ENCODE results near the gene USP7.
"Not testable (repeated sequence)": the region's sequence is repeated elsewhere in the genome, so short reads cannot be mapped to it uniquely, and the experiment has no call there.

USP7 gene

DNA sequence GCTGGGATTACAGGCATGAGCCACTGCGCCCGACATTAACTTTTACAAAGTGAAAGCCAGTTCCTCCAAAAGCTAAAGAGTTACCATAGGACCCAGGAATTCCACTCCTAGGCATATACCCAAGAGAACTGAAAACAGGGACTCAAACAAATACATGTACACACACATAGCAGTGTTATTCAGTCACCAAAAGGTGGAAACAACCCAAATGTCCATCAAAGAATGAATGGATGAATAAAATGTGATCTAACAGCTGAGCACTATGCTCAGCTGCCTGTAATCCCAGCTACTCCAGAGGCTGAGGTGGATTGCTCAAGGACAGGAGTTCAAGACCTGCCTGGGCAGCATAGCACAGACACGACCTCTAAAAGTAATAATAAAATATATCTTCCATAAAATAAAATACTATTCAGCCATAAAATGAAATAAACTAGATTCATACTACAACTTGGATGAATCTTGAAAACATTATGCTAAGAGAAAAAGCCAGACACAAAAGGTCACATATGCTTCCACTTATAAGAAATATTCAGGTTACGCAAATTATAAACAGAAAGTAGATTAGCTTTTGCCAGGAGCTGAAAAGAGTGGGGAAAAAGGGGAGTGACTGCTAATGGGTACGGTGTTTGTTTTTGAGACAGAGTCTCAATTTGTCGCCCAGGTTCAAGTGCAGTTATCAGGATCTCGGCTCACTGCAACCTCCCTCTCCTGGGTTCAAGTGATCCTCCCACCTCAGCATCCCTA is 9.3 kb upstream of the USP7 start:
- DNase-seq: no peak

- DNase-seq: no peak
Measured at GRCh38 chr16:8971416-8971815, 7.7 kb upstream of the USP7 start.

- not testable (repeated sequence) for DNase-seq
Measured at GRCh38 chr16:8969202-8969897, 5.6 kb upstream of the USP7 start.

DNA sequence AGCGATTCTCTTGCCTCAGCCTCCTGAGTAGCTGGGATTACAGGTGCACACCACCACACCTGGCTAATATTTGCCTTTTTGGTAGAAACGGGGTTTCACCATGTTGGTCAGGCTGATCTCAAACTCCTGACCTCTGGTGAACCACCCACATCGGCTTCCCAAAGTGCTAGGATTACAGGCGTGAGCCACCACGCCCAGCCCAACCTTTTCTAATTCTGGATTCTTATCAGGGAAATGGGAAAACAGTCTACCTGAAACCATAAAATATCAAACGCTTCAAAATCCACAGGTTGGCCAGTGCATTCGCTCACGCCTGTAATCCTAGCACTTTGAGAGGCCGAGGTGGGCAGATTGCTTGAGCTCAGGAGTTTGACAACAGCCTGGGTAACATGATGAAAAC is 4.3 kb upstream of the USP7 start:
- DNase-seq: not testable (repeated sequence)

DNA sequence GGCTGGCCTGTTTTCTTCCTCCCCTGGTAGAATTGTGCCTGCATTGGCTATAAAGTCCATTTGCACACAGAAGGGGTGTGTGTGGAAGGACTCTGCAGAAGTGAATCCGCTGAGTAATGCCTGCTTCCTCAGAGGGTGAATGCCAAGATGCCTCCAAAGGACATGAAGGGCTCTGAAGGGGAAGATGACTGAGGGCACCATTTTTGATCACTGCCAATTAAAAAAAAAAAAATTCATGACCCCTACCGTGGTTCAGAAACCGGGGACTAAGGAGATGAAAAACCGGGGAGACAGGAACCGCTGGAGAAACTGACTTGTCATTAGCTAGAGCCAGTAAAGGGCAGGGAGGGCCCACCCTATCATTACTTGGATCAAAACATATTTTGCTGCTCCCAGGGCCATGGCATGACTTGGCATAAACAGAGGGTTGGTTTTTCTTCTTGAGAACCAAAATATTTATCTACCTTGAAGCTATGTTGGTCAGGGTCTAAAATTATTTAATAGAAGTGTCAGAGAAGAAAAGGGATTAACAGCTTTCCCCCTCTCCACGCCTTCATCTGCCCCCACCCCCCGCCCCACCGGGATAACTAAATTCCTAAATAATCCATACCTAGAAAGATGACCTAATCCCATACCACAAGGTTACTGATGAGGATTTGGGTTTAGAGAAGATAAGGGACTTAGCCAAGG is 3.6 kb upstream of the USP7 start:
- no peak for DNase-seq

- no peak for DNase-seq
Measured at GRCh38 chr16:8966817-8967131, 3.1 kb upstream of the USP7 start.

DNA sequence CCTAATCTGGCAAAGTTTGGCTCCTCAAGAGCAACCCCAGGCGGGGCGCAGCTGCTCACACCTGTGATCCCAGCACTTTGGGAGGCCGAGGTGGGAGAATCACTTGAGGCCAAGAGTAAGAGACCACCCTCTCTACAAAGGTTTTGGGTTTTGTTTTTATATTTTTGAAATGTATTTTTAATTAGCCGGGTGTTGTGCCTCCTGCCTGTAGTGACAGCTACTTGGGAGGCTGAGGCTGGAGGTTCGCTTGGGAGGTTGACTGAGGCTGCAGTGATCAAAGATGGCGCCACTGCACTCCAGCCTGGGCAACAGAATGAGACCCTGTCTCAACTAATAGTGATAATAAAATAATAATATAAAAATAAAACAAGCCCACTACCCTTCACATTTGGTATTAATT is 756 bp upstream of the USP7 start:
- DNase-seq: no peak

DNA sequence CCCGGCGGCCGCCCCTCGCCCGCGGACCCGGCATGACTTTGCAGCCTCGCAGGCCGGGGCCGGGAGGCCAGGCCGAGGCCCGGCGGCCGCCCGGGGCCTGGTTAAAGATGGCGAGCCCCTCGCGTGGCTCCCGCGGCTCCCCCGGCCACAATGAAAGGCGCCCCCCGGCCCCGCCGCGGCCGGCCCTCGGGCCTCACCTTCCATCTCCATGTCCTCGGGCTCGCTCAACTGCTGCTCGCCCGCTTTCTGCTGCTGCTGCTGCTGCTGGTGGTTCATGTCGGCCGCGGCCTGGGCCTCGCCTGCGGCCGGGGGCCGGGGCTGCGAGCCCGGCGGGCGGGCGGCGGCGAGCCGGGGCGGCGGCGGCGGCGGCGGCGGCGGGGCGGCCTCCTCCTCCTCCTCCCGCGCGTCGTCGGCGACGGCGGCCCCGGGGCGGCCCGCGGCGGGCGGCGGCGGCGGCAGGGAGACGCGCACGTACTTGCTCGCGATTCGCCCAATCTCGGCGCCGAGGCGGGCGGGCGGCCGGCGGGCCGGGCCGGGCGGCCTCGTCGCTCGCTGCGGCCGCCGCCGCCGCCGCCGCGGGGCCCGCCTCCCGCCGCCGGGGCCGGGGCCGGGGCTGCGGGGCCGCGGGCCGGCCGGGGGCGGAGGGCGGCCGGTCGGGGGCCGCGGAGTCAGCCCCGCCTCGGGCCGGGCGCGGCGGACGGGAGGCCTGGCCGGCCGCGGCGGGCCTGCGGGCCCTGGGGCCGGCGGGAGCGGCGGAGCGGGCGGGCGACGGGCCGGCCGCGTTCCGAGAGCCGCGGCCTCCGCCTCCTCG is 491 bp downstream of the USP7 start:
- DNase-seq: peak; percentile 16

- peak; percentile 56 for DNase-seq
Measured at GRCh38 chr16:8962393-8963009, 1.2 kb downstream of the USP7 start.

DNA sequence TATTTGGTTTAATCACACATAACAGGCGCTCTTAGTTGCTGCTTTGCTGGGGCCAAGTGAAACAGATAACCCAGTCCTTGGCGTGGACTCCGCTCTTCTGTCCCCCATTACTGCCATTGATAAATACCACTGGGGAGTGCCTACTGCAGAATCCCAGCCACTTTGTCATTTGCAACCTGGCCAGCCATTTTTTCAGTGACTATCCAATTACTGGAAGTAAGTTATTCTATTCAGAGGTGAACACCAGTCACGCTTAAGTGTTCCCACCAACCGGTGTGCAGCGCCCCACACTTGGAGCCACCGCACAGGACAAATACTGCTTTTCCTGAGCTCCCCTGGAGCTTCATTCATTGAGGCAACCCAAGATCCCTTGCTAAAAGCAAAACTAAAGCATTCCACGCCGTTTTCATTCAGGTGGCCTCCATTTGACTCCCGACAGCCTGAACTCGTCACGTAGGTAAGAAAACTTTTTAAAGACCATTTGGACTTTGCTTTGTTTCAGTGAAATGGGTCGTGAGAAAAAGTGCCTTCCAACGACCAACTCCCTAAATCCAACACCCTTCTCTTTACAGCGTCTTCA is 1.8 kb downstream of the USP7 start:
- DNase-seq: no peak

DNA sequence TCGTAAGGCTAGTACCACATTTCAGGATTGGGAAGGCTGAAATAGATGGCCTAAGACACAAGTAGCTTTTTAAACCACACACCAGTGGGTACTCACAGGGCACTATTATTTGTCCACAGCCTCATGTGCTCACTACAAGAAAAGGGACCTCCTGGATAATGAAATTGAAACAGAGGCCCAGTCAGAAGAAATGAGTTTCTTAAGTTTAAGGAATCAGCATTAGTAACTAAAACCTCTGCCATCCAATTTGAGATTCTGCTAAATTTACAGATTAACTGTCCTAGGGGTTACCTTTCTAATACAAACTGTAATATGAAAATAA is 3.0 kb downstream of the USP7 start:
- DNase-seq: no peak

GRCh38 chr16:8959921-8960787 is 3.6 kb downstream of the USP7 start:
- DNase-seq: no peak

- DNase-seq: no peak
Measured at GRCh38 chr16:8958344-8959167, 5.2 kb downstream of the USP7 start.

GRCh38 chr16:8957509-8958157 is 6.1 kb downstream of the USP7 start:
- DNase-seq: no peak

DNA sequence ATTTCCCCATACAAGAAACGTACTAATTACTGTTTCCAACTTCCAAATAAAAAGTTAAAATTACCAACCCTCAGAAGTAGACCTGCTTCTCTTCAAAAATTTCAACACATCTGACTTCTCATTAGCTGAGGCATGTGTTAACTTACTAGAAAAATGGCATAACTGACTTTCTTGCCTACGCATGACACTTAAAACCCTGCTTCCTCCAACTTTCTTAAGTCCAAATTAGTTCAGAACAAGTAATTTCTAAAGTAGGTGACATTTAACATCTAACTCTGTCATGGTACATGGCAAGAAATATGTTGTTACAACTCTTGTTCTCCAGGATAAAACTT is 6.7 kb downstream of the USP7 start:
- DNase-seq: no peak

GRCh38 chr16:8956265-8957062 is 7.2 kb downstream of the USP7 start:
- no peak for DNase-seq

DNA sequence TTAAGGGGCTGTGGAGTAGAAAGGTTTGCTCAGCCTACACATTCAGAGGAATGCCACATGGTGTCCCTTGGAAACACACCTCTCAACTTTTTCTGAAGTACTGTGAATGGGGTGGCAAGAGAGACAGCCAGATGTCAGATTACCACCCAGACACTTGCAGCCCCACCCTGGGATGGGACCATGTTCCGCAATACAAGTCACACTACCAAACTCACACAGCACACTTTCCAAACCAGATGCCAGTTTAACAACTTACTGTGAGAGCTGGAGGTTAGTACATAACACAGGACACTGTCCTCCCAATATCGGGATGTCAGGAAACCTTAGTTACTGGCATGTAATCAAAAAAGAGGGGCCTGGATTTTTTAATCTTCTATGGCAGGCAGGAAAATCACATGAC is 7.9 kb downstream of the USP7 start:
- no peak for DNase-seq

GRCh38 chr16:8953064-8953463 is 10.6 kb downstream of the USP7 start:
- DNase-seq: no peak

DNA sequence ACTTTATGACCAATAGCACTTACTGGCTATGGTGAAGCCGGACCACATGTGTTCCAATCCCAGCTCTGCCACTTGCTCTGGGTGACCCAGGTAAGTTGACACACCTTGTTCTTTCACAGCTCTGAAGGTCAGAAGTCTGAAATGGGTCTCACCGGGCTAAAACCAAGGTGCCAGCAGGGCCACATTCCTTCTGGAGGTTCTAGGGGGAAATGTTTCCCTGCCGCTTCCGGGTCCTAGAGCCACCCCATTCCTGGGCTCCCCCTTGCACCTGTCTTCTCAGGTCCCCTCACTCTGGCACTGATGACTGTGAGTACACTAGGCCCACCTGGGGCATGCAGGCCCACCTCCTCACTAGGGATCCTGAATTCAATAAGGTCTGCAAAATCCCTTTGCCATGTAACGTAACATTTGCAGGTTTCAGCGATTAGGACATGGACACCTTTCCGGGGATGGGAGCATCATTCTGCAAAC is 11.4 kb downstream of the USP7 start:
- no peak for DNase-seq
